T-helper 17 cell (primary cell): ENCODE measurements around the gene NUDCD3. TPM values are rescaled to one million over a fixed set of nuclear protein-coding genes. Genes with fewer than 3 reads are reported as not detected.

ENCODE experiments used
- ATAC-seq: fragments of 150-1000 bp; cut with Tn5 transposase; 2 replicates; pipeline ENCODE4 v1.10.0; 2021; ENCODE audit warnings: mild to moderate bottlenecking, moderate library complexity
- DNase-seq, 3 donors: peaks; one replicate each; pipeline versions ENCODE4 v3.0.0 to v3.0.0-alpha.2; 2020 to 2021
- H3K9me3 ChIP-seq: one replicate; pipeline ENCODE4 v1.7.0; 2013; ENCODE audit warnings: low read length, mild to moderate bottlenecking; ENCODE audit not compliant: control insufficient read depth, poor library complexity, severe bottlenecking
- H3K27ac Mint-ChIP-seq: one replicate; pipeline ENCODE4 v1.8.0; 2022; ENCODE audit warnings: mild to moderate bottlenecking, moderate library complexity, mixed read lengths
- H3K27me3 Mint-ChIP-seq: one replicate; pipeline ENCODE4 v1.8.0; 2022; ENCODE audit warnings: mixed read lengths
- H3K36me3 Mint-ChIP-seq: one replicate; pipeline ENCODE4 v1.8.0; 2022; ENCODE audit warnings: low read depth, mixed read lengths
- H3K4me1 Mint-ChIP-seq: one replicate; pipeline ENCODE4 v1.8.0; 2022; ENCODE audit warnings: mild to moderate bottlenecking, mixed read lengths
- H3K4me3 Mint-ChIP-seq: one replicate; pipeline ENCODE4 v1.8.0; 2022; ENCODE audit warnings: mild to moderate bottlenecking, moderate library complexity, mixed read lengths
- total RNA-seq, 4 donors: library from RNA in 2 of 4; stranded (reverse) in 2 of 4; gene quantifications; one replicate each; pipeline ENCODE4 v1.2.3 and lab custom pipeline; 2022 to 2026

Gene NUDCD3
- total RNA-seq, 2 donors from 2014 or later, result 61.4 to 69.2 TPM

DNA sequence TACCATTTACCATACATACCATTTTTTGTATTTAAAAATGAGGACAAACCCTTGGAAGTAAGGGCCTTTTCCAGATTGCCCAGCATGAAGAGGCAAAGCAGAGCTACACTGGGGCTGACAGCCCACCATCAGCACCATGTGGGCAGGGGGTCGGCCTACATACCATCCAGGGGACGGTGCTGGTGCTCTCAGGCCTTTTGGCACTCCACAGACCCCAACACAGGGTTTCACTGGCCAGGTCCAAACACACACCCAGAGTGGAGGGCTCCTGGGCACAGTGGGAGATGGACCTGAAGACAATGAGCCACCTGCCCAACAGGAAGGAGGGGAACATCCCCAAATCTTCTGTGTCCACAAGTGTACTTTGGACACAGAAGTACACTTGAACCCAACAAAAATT, 95.8 kb downstream of the NUDCD3 start:
- peak overlapping the region; percentile 76 for H3K27ac Mint-ChIP-seq
- no peak overlapping the region for H3K4me3 Mint-ChIP-seq
- no peak for DNase-seq
- no peaks in the 10 kb centered on the region for H3K27me3 Mint-ChIP-seq
- H3K36me3 Mint-ChIP-seq, result peaks cover 5% of the 10 kb centered on the region
- H3K9me3 ChIP-seq, result no peaks in the 10 kb centered on the region
- ATAC-seq, result no peak
- peaks cover 7% of the 10 kb centered on the region for H3K4me1 Mint-ChIP-seq

DNA sequence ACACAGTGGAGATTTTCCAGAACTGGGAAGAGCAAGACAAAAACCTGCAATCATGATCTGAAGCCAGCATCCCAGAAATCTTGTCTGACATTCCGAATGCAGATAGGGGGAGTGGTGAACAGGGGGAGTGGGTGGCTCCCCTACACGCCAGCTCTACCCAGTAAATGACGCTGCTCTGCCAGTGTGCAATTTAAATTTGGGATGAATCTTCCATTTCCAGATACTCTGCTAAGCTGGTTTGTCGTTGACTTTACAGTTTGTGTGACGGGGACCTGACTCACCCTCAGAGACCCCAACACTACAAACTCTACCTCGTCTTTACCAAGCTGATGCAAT, 96.4 kb downstream of the NUDCD3 start:
- no peak for DNase-seq
- H3K4me1 Mint-ChIP-seq, result peaks cover 7% of the 10 kb centered on the region
- H3K4me3 Mint-ChIP-seq, result no peak overlapping the region
- H3K27me3 Mint-ChIP-seq, result no peaks in the 10 kb centered on the region
- H3K36me3 Mint-ChIP-seq, result peaks cover 7% of the 10 kb centered on the region
- ATAC-seq, result no peak
- H3K9me3 ChIP-seq, result no peaks in the 10 kb centered on the region
- H3K27ac Mint-ChIP-seq, result peak overlapping the region; percentile 76

DNA sequence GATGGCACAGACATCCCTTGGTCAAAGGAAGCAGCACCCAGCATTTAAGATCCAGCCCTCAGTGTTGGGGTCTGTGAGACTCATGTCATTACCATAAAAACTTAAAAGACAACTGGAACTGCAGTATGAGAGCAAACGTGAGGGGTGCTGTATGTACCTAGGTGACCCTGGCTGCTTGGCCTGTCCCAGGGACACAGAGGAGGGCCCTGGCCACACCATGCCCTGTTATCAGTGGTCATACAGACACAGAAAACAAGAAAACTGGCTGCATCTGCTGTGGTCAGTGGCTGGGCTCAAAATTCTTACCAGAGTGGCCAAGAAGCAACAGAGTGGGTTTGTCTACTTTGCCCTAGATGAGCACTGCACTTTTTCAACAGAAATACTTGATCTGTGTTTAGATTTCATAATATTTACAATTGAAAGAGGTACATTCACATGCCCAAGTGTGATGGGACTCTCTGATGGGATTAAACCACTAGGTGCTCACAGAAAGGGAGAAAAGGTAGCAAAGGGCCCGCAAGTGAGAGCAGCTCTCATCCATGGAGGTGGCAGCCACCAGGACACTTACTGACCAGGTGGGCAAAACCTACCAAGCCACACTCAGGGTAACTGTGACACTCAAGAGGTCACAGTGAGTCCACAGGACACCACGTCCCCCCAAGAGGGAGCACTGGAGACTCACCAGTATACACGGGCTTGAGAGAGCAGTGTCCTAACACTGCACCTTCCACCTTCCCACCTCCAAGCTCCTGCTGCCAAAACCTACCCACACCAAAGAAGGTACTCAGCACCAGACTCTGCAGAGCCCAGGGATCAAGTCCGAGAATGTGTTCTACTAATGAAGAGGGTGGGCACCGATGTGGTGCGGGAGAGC, 97.0 kb downstream of the NUDCD3 start:
- H3K27me3 Mint-ChIP-seq, result no peaks in the 10 kb centered on the region
- peaks cover 6% of the 10 kb centered on the region for H3K36me3 Mint-ChIP-seq
- no peak overlapping the region for H3K4me3 Mint-ChIP-seq
- no peaks in the 10 kb centered on the region for H3K9me3 ChIP-seq
- peaks cover 6% of the 10 kb centered on the region for H3K4me1 Mint-ChIP-seq
- DNase-seq (no peak), ATAC-seq (no peak)
- H3K27ac Mint-ChIP-seq, result no peak overlapping the region

DNA sequence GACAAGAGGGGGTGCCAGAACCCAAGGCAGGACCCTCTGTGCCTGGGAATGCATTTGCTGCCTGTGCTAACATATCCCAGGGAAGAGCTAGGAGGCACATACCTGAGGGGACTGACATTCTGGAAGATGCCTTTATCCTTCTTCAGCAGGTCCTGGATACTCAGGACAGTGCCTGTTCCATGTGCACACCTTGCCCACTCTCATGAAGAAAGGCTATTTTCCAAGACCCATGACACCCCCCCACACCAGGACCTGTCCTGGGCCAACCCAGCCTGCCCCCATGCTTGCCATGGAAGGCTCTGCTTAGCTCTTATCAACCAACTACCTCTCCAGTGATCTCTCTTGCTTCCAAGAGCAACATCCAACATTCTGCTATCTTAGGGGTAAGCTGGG, 97.8 kb downstream of the NUDCD3 start:
- peaks cover 6% of the 10 kb centered on the region for H3K36me3 Mint-ChIP-seq
- H3K4me3 Mint-ChIP-seq, result no peak overlapping the region
- H3K27me3 Mint-ChIP-seq, result no peaks in the 10 kb centered on the region
- ATAC-seq (no peak), DNase-seq (no peak)
- no peaks in the 10 kb centered on the region for H3K9me3 ChIP-seq
- no peaks in the 10 kb centered on the region for H3K4me1 Mint-ChIP-seq
- H3K27ac Mint-ChIP-seq, result no peak overlapping the region

DNA sequence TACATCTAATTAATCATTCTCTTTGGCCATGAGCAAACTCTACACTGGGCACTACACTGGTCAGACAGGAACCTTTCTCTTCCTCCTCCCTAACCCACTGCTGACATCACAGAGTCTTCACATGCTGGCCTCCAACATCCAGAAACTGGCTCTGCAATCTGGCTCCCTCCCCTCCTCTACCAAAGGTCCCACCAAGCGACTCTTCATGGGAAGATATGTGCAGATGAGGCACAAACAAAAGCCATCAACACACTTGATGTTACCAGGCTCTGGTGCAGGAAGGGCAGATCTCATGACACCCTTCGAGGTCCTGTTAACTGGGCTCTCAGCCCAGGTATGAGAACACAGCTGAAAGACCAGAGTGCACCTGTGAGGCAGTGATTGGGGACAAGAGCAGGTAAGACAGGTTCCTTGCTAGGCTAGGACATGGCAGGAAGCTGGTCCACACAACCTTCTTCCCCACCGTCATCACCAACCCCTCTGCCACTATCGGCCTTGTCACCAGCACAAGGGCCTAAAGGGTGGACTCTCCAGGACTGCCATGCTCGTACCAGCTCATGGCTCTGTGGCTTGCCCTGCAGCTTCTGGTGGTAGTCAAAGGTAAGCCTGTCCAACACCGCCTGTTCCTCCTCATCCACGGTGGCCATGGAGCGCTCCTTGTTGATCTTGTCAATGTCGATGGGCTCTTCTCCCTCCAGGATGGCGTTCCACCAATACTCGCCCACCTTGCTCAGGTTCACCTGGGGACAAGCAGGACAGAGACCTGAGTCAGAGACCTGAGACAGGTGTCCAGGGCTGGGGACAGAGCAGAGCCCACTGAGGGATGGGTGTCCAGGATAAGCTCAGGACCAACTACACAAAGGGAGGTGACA, 98.5 kb downstream of the NUDCD3 start:
- ATAC-seq (no peak), DNase-seq (no peak)
- Mint-ChIP-seq H3K4me1 (no peaks in the 10 kb centered on the region), H3K27me3 (no peaks in the 10 kb centered on the region), H3K36me3 (peaks cover 8% of the 10 kb centered on the region), H3K27ac (no peak overlapping the region), H3K4me3 (no peak overlapping the region)
- H3K9me3 ChIP-seq, result no peaks in the 10 kb centered on the region

DNA sequence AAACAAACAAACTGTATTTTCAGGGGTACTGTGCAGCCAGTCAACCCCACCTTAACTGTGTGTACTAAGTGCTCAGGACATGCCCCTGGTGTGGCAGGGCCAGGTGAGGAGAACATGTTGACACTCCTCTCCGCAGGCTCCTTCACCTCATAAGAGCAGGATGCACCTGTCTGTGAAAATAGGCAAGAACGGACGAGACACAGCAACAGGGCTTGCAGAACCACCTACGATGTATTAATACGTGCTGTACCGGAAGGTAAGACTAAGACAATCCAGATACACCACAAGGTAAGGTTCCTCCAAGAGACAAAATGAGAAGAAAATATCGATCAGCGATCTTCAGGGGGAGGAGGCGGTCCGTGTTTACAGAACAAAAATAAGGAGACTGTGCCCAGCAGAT, 99.3 kb downstream of the NUDCD3 start:
- Mint-ChIP-seq H3K4me3 (no peak overlapping the region), H3K36me3 (peaks cover 8% of the 10 kb centered on the region), H3K27me3 (no peaks in the 10 kb centered on the region), H3K27ac (no peak overlapping the region), H3K4me1 (no peaks in the 10 kb centered on the region)
- no peaks in the 10 kb centered on the region for H3K9me3 ChIP-seq
- no peak for ATAC-seq
- no peak for DNase-seq

DNA sequence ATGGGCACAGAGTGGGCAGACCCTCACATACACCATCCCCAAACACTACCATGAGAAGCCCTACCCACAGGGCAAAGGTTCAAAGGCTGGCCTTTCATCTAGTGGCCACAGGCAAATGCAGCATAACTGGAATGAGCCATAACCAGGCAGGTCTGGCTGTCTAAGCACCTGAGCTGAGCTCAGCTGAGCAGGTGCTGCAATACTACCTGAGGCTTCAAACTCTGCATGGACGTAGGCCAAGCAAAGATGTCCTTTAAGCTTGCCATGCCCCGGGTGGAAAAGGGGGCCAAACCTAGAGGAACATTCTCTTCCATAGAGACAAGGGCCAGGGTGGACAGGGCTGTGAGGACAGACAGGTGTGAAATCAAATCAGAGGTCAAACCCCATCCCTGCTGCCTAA, 99.8 kb downstream of the NUDCD3 start:
- Mint-ChIP-seq H3K36me3 (peaks cover 8% of the 10 kb centered on the region), H3K4me3 (no peak overlapping the region), H3K4me1 (no peaks in the 10 kb centered on the region), H3K27ac (no peak overlapping the region), H3K27me3 (no peaks in the 10 kb centered on the region)
- ATAC-seq (no peak), DNase-seq (no peak)
- no peaks in the 10 kb centered on the region for H3K9me3 ChIP-seq

DNA sequence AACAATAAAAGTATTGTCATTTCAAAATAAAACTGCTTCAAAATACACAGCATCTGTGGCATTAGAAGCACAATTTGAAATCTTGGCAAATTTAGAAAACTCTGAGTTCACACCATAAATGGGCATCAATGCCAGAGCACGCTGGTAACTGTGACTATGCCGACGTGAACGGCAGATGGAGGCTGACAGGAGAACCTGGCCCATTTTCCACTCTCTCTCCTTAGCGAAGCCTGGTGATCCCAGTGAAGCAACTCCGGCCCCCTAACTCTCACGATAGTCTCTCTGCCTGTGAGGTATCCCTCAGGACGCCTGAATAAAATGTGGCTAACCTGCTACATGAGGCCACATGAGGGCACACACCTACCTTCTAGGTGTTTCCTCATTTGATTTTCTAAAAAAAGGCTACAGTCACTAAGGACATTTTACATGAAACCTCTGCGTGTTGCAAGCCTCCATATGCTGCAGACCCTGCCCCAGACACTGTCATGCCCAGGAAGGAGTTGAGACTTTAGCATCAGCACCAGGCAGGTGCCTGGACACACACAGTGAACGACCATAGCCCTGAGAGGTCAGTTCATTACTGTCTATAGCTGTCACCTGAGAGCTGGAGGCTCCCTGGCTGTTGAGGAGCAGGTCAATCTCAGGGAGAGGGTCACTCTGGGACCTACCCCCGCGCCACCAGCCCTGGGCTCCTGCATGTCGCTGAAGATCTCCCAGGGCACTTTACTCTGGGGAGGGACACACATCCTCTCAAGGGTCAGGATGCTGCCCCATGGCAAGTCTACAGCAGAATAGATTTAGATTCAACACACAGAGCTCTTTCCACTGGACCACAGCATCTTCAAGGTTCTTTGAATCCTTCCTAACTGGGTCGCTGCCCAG, 102.1 kb downstream of the NUDCD3 start:
- H3K36me3 Mint-ChIP-seq, result peaks cover 10% of the 10 kb centered on the region

DNA sequence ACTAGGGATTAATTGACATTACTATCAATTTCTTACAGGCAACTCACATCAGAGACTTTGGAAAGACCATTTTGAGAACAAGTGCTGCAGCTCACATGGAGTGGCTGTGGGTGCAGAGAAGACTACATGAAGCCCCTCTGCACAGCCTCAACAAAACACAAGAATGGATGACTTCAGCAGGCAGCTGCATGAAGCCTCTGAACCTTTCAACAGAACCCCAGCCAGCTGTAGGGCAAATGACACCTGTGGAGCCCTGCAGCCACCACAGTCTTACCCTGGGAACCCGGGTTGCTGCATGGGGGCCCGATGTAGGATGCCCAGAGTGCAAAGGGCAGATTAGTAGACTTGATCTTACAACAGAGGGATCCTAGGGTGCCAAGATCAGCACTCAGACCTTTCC, 103.1 kb downstream of the NUDCD3 start:
- H3K27me3 Mint-ChIP-seq, result no peaks in the 10 kb centered on the region
- peaks cover 6% of the 10 kb centered on the region for H3K4me1 Mint-ChIP-seq
- DNase-seq, result no peak
- no peak for ATAC-seq
- H3K4me3 Mint-ChIP-seq, result no peak overlapping the region
- peaks cover 10% of the 10 kb centered on the region for H3K36me3 Mint-ChIP-seq
- no peak overlapping the region for H3K27ac Mint-ChIP-seq
- no peaks in the 10 kb centered on the region for H3K9me3 ChIP-seq

More for the DNA sequence above, 102.1 kb downstream of the NUDCD3 start:
- DNase-seq, result no peak
- no peak overlapping the region for H3K4me3 Mint-ChIP-seq
- peak overlapping the region; percentile 29 for H3K27ac Mint-ChIP-seq
- no peaks in the 10 kb centered on the region for H3K9me3 ChIP-seq
- H3K27me3 Mint-ChIP-seq, result no peaks in the 10 kb centered on the region
- H3K4me1 Mint-ChIP-seq, result peaks cover 6% of the 10 kb centered on the region
- no peak for ATAC-seq

DNA sequence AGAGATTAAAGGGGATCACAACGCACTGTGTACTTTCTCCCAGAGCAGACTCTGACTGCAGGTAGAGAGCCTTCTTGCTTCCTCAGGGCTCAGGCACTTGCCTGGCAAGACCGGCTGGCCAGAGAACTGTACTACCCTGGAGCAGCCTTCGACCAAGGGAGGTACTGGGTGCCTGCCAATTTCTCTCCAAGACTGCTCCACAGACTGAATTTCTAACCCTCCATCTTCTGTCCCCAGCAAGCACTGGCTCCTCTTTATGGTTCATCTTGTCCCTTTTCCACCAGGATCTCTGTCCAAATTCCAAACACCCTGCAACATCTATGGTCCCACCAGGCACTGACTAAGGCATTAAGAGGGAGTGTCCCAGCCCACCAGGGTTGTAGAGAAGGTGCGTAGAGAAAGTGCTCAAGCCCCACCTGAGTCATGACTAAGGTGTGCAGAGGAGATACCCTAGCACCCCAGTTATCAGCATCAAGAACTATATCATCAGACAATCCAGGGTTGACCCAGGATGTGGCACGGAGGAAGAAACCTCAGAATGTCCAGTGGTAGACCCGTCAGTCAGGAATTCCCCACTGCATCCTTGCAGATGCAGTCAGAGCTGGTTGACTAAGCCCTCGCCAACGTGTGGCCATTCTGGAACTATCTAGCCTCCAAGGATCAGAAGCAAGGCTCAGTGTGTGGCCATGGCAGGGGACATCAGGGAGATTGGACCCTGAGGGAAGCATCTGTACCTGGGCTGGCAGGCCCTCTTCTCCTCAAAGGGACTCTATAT, 104.1 kb downstream of the NUDCD3 start:
- Mint-ChIP-seq H3K27ac (no peak overlapping the region), H3K4me3 (no peak overlapping the region), H3K36me3 (peaks cover 8% of the 10 kb centered on the region), H3K27me3 (no peaks in the 10 kb centered on the region), H3K4me1 (peaks cover 6% of the 10 kb centered on the region)
- ATAC-seq, result no peak
- no peak for DNase-seq
- no peaks in the 10 kb centered on the region for H3K9me3 ChIP-seq

DNA sequence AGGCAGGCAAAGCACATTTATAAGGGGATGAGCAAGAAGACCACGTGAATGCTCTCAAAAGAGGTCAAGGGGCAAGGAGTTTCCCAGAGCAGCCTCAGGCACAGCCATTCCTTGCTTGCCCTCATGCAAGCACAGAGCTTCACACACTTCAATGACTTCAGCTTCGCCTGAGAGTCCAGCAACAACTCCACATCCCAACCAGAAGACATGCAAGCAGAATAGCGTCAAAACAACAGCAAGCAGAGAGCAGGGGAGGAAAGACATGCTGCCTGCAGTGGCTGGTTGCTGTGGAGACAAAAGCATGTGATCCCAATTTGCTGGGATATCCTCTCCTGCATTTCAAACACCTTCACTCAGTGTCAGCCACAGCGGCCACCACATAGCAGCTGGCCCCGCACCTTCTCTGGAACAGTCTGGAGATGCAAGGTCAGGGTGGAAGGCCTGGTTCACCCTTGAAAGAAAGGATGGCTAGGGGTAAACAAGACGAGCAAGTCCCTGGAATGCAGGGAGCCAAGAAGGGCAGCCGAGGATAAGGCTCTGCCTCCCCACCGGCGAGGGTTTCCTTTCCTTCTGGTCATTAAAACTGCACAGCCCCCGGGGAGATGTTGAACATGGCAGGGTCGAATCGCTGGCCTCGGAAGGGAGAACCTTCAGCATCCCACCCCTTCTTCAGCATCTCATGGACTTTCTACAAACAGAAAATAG, 104.9 kb downstream of the NUDCD3 start:
- no peaks in the 10 kb centered on the region for H3K27me3 Mint-ChIP-seq
- no peak overlapping the region for H3K4me3 Mint-ChIP-seq
- no peak for ATAC-seq
- H3K4me1 Mint-ChIP-seq, result peaks cover 6% of the 10 kb centered on the region
- H3K9me3 ChIP-seq, result no peaks in the 10 kb centered on the region
- H3K36me3 Mint-ChIP-seq, result peaks cover 8% of the 10 kb centered on the region
- no peak for DNase-seq
- H3K27ac Mint-ChIP-seq, result peak overlapping the region; percentile 67
